ENCODE data around the gene TBX3. TPM values are rescaled to one million over a fixed set of nuclear protein-coding genes. Genes with fewer than 3 reads are reported as not detected.

Gene TBX3
- total RNA-seq, 1 donor from 2014 or later: 102 TPM

DNA sequence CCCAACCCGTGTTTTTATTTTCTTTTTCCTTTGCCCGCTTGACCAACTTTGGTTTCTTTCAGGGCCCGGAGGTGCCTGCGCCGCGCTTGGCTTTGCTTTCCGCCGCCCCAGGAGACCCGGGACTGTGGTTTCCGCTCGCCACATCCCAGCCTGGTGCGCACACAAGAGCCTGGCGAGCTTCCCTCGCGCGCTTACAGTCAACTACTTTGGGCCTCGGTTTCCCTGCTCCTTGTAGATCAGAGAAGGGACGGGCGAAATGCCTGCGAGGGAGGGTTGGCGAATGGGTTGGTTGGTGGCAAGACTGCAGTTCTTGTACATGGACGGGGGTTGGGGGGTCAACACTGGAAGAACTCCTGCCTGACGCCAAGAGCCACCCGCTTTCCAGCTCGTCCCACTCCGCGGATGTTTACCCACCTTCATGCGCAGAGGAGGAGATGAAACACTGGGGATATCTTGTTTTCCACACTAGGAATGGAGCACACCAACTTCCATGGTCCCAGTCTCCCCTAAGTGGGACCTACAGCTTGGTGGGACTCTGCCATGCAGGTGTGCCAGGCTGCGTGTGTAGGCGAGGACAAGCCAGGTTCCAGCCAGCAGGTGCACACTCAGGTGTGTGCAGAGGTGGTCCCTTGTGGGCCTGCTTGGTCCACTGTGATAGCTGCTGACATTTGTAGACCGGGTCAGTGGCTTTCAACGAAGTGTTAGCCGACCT, 16.6 kb upstream of the TBX3 start:
- no peak for DNase-seq (ENCODE audit: extremely low spot score, unreplicated experiment)
- H3K27me3 Mint-ChIP-seq: peaks cover 84% of the 10 kb centered on the region
- H3K27ac Mint-ChIP-seq: no peak overlapping the region
- H3K4me3 Mint-ChIP-seq: peak overlapping the region; percentile 63
- no peaks in the 10 kb centered on the region for H3K36me3 Mint-ChIP-seq
- H3K4me1 Mint-ChIP-seq (ENCODE audit: unreplicated experiment): peaks cover 39% of the 10 kb centered on the region
- H3K9me3 Mint-ChIP-seq: no peaks in the 10 kb centered on the region
- TF ChIP-seq, protein P1, sequence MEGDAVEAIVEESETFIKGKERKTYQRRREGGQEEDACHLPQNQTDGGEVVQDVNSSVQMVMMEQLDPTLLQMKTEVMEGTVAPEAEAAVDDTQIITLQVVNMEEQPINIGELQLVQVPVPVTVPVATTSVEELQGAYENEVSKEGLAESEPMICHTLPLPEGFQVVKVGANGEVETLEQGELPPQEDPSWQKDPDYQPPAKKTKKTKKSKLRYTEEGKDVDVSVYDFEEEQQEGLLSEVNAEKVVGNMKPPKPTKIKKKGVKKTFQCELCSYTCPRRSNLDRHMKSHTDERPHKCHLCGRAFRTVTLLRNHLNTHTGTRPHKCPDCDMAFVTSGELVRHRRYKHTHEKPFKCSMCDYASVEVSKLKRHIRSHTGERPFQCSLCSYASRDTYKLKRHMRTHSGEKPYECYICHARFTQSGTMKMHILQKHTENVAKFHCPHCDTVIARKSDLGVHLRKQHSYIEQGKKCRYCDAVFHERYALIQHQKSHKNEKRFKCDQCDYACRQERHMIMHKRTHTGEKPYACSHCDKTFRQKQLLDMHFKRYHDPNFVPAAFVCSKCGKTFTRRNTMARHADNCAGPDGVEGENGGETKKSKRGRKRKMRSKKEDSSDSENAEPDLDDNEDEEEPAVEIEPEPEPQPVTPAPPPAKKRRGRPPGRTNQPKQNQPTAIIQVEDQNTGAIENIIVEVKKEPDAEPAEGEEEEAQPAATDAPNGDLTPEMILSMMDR (conservative IDR thresholded peaks at IDR 0.05): no peak

- Mint-ChIP-seq H3K27me3 (peaks cover 99% of the 10 kb centered on the region), H3K4me3 (peak overlapping the region; percentile 88), H3K36me3 (peaks cover 3% of the 10 kb centered on the region), H3K9me3 (no peaks in the 10 kb centered on the region), H3K27ac (peak overlapping the region; percentile 74), H3K4me1 (ENCODE audit: unreplicated experiment) (peaks cover 48% of the 10 kb centered on the region)
- no peak for DNase-seq (ENCODE audit: extremely low spot score, unreplicated experiment)
- TF ChIP-seq, protein P1 (conservative IDR thresholded peaks at IDR 0.05): no peak
Measured at GRCh38 chr12:114698566-114699163, 14.7 kb upstream of the TBX3 start.

DNA sequence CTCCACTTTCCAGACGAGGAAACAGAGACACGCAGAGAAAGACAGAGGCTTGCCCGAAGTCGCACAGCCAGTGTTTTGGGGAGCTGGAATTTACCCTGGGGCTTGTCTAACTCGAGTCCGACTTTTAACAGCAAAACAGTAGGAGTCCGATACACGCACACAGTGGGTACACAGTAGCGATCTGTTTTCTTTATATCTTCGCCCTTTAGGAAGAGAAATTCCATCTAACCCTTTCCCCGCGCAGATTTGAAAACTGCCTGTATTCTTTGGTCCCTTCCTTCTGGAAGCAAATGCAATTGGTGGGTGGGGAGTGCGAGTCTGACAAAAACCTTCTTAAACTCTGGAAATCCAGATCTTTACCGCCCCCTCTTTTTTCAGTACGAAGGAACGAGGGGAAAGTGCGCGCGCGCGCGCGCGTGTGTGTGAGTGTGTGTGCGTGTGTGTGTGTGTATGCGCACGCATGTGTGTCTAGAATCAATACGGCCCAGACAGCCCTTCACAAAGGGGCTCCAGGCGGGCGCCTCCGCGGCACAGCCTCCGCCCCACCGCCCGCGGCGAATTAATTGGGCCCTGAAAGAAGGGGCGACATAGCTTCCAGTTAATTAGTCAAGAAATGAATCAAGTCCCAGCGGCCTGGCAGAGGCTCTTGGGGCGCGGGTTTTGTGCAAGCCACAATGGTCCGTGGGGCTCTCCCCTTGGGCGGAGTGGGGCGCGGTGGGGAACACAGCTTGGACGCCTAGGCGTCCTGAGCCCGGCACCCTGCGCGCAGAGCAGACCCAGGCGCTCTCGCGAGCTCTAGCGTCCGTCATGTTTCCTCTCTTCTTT, 14.0 kb upstream of the TBX3 start:
- TF ChIP-seq, protein P1 (conservative IDR thresholded peaks at IDR 0.05): no peak
- Mint-ChIP-seq H3K9me3 (no peaks in the 10 kb centered on the region), H3K27ac (peak overlapping the region; percentile 74), H3K36me3 (peaks cover 3% of the 10 kb centered on the region), H3K4me1 (ENCODE audit: unreplicated experiment) (peaks cover 48% of the 10 kb centered on the region), H3K4me3 (peak overlapping the region; percentile 88), H3K27me3 (peaks cover 100% of the 10 kb centered on the region)
- DNase-seq (ENCODE audit: extremely low spot score, unreplicated experiment): no peak

DNA sequence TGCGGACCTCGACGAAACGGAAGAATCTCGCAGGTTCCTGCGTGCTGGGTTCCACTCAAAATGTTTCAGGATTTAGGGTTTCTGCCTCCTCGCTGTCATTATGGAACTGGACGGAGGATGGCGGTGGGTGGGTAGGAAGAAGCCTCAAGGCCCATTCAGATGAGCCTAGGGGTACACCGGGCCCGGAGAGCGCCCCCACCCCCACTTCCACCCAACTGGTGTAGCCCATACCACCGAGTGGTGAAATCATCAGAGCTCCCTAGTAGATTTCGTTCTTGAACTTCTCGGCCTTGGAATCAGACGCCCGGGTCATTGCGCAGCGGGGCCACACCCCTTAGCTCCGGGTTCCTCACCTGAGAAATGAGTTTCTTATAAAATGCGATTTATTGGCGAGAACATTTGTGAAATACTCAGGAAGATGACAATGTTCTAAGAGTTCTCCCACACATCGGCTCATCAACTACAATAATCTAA, 13.3 kb upstream of the TBX3 start:
- H3K4me1 Mint-ChIP-seq (ENCODE audit: unreplicated experiment): peaks cover 46% of the 10 kb centered on the region
- peaks cover 99% of the 10 kb centered on the region for H3K27me3 Mint-ChIP-seq
- no peak for DNase-seq (ENCODE audit: extremely low spot score, unreplicated experiment)

More for the DNA sequence above, 13.3 kb upstream of the TBX3 start:
- peak overlapping the region; percentile 88 for H3K4me3 Mint-ChIP-seq
- TF ChIP-seq, protein P1 (conservative IDR thresholded peaks at IDR 0.05): no peak
- H3K36me3 Mint-ChIP-seq: peaks cover 3% of the 10 kb centered on the region
- H3K27ac Mint-ChIP-seq: peak overlapping the region; percentile 74
- H3K9me3 Mint-ChIP-seq: no peaks in the 10 kb centered on the region

Measured in type B pancreatic cell (in vitro differentiated cells).